ENCODE data around the gene CCNA2.

Gene CCNA2

GRCh38 chr4:121822047-121822446 lies 1.6 kb downstream of the CCNA2 start:
- Mint-ChIP-seq H3K36me3 (peaks cover 7 to 9% of the 10 kb centered on the region in 2 donors), H3K4me1 (peaks cover 5 to 10% of the 10 kb centered on the region in 2 donors), H3K27me3 (no peaks in the 10 kb centered on the region), H3K27ac (no peak overlapping the region), H3K4me3 (no peak overlapping the region), H3K9me3 (no peaks in the 10 kb centered on the region)
- DNase-seq (no peak), ATAC-seq (replicated peaks) (no peak)

- H3K4me1 Mint-ChIP-seq, result peaks cover 3 to 10% of the 10 kb centered on the region in 2 donors
- H3K4me3 Mint-ChIP-seq, result no peak overlapping the region
- ATAC-seq (replicated peaks) (no peak), DNase-seq (no peak)
- H3K27me3 Mint-ChIP-seq, result no peaks in the 10 kb centered on the region
- no peak overlapping the region for H3K27ac Mint-ChIP-seq
- no peaks in the 10 kb centered on the region for H3K9me3 Mint-ChIP-seq
- peaks cover 7 to 9% of the 10 kb centered on the region in 2 donors for H3K36me3 Mint-ChIP-seq
Observed at GRCh38 chr4:121819216-121819965, 4.3 kb downstream of the CCNA2 start.

GRCh38 chr4:121818215-121818614 lies 5.5 kb downstream of the CCNA2 start:
- Mint-ChIP-seq H3K4me1 (peaks cover under 1 to 6% of the 10 kb centered on the region in 2 donors), H3K27ac (no peak overlapping the region), H3K4me3 (no peak overlapping the region), H3K9me3 (no peaks in the 10 kb centered on the region), H3K27me3 (no peaks in the 10 kb centered on the region), H3K36me3 (peaks cover 9 to 10% of the 10 kb centered on the region in 2 donors)
- DNase-seq, result no peak
- ATAC-seq (replicated peaks), result no peak

GRCh38 chr4:121817701-121818100 lies 6.0 kb downstream of the CCNA2 start:
- H3K9me3 Mint-ChIP-seq, result no peaks in the 10 kb centered on the region
- peaks cover 0 to 1% of the 10 kb centered on the region in 2 donors for H3K4me1 Mint-ChIP-seq
- peaks cover 13% of the 10 kb centered on the region in 2 donors for H3K36me3 Mint-ChIP-seq
- H3K27ac Mint-ChIP-seq, result no peak overlapping the region
- no peak overlapping the region for H3K4me3 Mint-ChIP-seq
- ATAC-seq (replicated peaks), result no peak
- no peaks in the 10 kb centered on the region for H3K27me3 Mint-ChIP-seq
- DNase-seq, result no peak

GRCh38 chr4:121817006-121817405 lies 6.7 kb downstream of the CCNA2 start:
- no peak for ATAC-seq (replicated peaks)
- H3K4me3 Mint-ChIP-seq, result no peak overlapping the region
- DNase-seq, result no peak
- no peaks in the 10 kb centered on the region for H3K27me3 Mint-ChIP-seq
- peaks cover 13% of the 10 kb centered on the region in 2 donors for H3K36me3 Mint-ChIP-seq
- H3K4me1 Mint-ChIP-seq, result no peaks in the 10 kb centered on the region
- H3K27ac Mint-ChIP-seq, result no peak overlapping the region
- no peaks in the 10 kb centered on the region for H3K9me3 Mint-ChIP-seq

GRCh38 chr4:121814756-121815155 lies 8.9 kb downstream of the CCNA2 start:
- DNase-seq, result no peak
- Mint-ChIP-seq H3K4me1 (no peaks in the 10 kb centered on the region), H3K4me3 (no peak overlapping the region), H3K9me3 (no peaks in the 10 kb centered on the region), H3K27ac (no peak overlapping the region), H3K27me3 (no peaks in the 10 kb centered on the region), H3K36me3 (peaks cover 17% of the 10 kb centered on the region in 2 donors)
- no peak for ATAC-seq (replicated peaks)

GRCh38 chr4:121811122-121811521 lies 12.6 kb downstream of the CCNA2 start:
- H3K4me3 Mint-ChIP-seq, result no peak overlapping the region
- no peaks in the 10 kb centered on the region for H3K27me3 Mint-ChIP-seq
- no peaks in the 10 kb centered on the region for H3K9me3 Mint-ChIP-seq
- ATAC-seq (replicated peaks) (no peak), DNase-seq (no peak)
- peaks cover 15 to 24% of the 10 kb centered on the region in 2 donors for H3K36me3 Mint-ChIP-seq
- H3K27ac Mint-ChIP-seq, result no peak overlapping the region
- no peaks in the 10 kb centered on the region for H3K4me1 Mint-ChIP-seq

GRCh38 chr4:121806411-121806810 lies 17.3 kb downstream of the CCNA2 start:
- no peak for DNase-seq
- H3K4me3 Mint-ChIP-seq, result no peak overlapping the region
- no peak for ATAC-seq (replicated peaks)
- no peaks in the 10 kb centered on the region for H3K27me3 Mint-ChIP-seq
- H3K4me1 Mint-ChIP-seq, result peaks cover 3 to 10% of the 10 kb centered on the region in 2 donors
- no peak overlapping the region for H3K27ac Mint-ChIP-seq
- H3K36me3 Mint-ChIP-seq, result peaks cover 20 to 29% of the 10 kb centered on the region in 2 donors
- H3K9me3 Mint-ChIP-seq, result no peaks in the 10 kb centered on the region

- Mint-ChIP-seq H3K27ac (peak overlapping the region; percentile 97), H3K4me1 (peaks cover 10 to 30% of the 10 kb centered on the region in 2 donors), H3K4me3 (peak overlapping the region; percentile 86 to 90), H3K27me3 (no peaks in the 10 kb centered on the region), H3K9me3 (no peaks in the 10 kb centered on the region), H3K36me3 (peaks cover 11 to 14% of the 10 kb centered on the region in 2 donors)
- DNase-seq (no peak), ATAC-seq (replicated peaks) (no peak)
Observed at GRCh38 chr4:121801715-121802075, 22.0 kb downstream of the CCNA2 start.

- peaks cover 10 to 11% of the 10 kb centered on the region in 2 donors for H3K36me3 Mint-ChIP-seq
- peaks cover 10 to 30% of the 10 kb centered on the region in 2 donors for H3K4me1 Mint-ChIP-seq
- ATAC-seq (replicated peaks), result peak; percentile 87
- no peaks in the 10 kb centered on the region for H3K27me3 Mint-ChIP-seq
- H3K9me3 Mint-ChIP-seq, result no peaks in the 10 kb centered on the region
- peak within 1 kb of the TSS; percentile 97 for H3K27ac Mint-ChIP-seq
- peak; percentile 92 for DNase-seq
- peak within 1 kb of the TSS; percentile 86 to 90 for H3K4me3 Mint-ChIP-seq
Observed at GRCh38 chr4:121800961-121801714, 22.5 kb downstream of the CCNA2 start, which contains the start of gene EXOSC9. TSS of gene EXOSC9 (plus strand) at chr4:121801323. CDS start at chr4:121801425, 102 bp downstream.

- H3K27ac Mint-ChIP-seq, result peak overlapping the region; percentile 97
- ATAC-seq (replicated peaks), result peak; percentile 35 to 47
- H3K4me1 Mint-ChIP-seq, result peaks cover 10 to 30% of the 10 kb centered on the region in 2 donors
Observed at GRCh38 chr4:121800638-121800960, 23.1 kb downstream of the CCNA2 start.

GRCh38 chr4:121799867-121800501 lies 23.7 kb downstream of the CCNA2 start:
- peak overlapping the region; percentile 66 for H3K27ac Mint-ChIP-seq

More at GRCh38 chr4:121800638-121800960, 23.1 kb downstream of the CCNA2 start:
- H3K36me3 Mint-ChIP-seq, result peaks cover 8 to 10% of the 10 kb centered on the region in 2 donors
- peaks cover 0 to under 1% of the 10 kb centered on the region in 2 donors for H3K27me3 Mint-ChIP-seq
- H3K9me3 Mint-ChIP-seq, result no peaks in the 10 kb centered on the region
- DNase-seq, result no peak
- peak overlapping the region; percentile 86 to 90 for H3K4me3 Mint-ChIP-seq

GRCh38 chr4:121799208-121799823 lies 24.4 kb downstream of the CCNA2 start:
- no peak for DNase-seq
- no peak overlapping the region for H3K27ac Mint-ChIP-seq
- H3K4me3 Mint-ChIP-seq, result no peak overlapping the region
- H3K9me3 Mint-ChIP-seq, result no peaks in the 10 kb centered on the region
- H3K4me1 Mint-ChIP-seq, result peaks cover 9 to 30% of the 10 kb centered on the region in 2 donors
- ATAC-seq (replicated peaks), result no peak
- no peaks in the 10 kb centered on the region for H3K36me3 Mint-ChIP-seq
- H3K27me3 Mint-ChIP-seq, result peaks cover 7 to 14% of the 10 kb centered on the region in 2 donors

More at GRCh38 chr4:121799867-121800501, 23.7 kb downstream of the CCNA2 start:
- Mint-ChIP-seq H3K9me3 (no peaks in the 10 kb centered on the region), H3K27me3 (peaks cover under 1 to 7% of the 10 kb centered on the region in 2 donors), H3K36me3 (peaks cover 4 to 5% of the 10 kb centered on the region in 2 donors), H3K4me1 (peaks cover 9 to 30% of the 10 kb centered on the region in 2 donors), H3K4me3 (no peak overlapping the region)
- no peak for ATAC-seq (replicated peaks)
- no peak for DNase-seq

- Mint-ChIP-seq H3K27ac (no peak overlapping the region), H3K36me3 (no peaks in the 10 kb centered on the region), H3K9me3 (no peaks in the 10 kb centered on the region), H3K4me3 (no peak overlapping the region), H3K4me1 (peaks cover 7 to 20% of the 10 kb centered on the region in 2 donors), H3K27me3 (peaks cover 8 to 23% of the 10 kb centered on the region in 2 donors)
- ATAC-seq (replicated peaks) (no peak), DNase-seq (no peak)
Observed at GRCh38 chr4:121796283-121796682, 27.4 kb downstream of the CCNA2 start.

All from stimulated activated naive B cell treated with anti-CD40 and anti-IgM and Interleukin-4, amounts not matched to agents 10 μg/mL and 1 μg/mL and 100 μg/mL, for 72 hours (primary cell).